Measurements from ENCODE around the gene GRK3.

DNA sequence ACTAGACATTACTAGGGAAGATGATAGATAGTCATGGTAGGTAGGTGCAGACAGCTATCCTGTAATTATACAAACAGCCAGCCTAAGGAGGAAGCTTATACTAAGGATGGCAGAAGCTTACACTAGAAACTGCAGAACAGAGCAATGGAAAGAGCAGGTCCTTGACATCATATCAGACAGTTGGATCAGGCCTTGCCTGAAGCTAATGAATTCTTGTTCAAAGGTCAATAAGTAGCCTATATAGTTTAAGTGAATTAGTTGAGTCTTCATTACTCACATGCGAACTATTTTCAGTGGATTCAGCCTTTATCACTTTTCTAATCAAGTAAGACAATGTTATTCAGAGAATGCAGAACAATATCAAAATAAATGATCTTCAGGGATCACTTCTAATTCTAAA, 22.3 kb upstream of the GRK3 start:
- TF ChIP-seq, protein P1, sequence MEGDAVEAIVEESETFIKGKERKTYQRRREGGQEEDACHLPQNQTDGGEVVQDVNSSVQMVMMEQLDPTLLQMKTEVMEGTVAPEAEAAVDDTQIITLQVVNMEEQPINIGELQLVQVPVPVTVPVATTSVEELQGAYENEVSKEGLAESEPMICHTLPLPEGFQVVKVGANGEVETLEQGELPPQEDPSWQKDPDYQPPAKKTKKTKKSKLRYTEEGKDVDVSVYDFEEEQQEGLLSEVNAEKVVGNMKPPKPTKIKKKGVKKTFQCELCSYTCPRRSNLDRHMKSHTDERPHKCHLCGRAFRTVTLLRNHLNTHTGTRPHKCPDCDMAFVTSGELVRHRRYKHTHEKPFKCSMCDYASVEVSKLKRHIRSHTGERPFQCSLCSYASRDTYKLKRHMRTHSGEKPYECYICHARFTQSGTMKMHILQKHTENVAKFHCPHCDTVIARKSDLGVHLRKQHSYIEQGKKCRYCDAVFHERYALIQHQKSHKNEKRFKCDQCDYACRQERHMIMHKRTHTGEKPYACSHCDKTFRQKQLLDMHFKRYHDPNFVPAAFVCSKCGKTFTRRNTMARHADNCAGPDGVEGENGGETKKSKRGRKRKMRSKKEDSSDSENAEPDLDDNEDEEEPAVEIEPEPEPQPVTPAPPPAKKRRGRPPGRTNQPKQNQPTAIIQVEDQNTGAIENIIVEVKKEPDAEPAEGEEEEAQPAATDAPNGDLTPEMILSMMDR (IDR thresholded peaks at IDR 0.05 in 4 of 5, conservative IDR thresholded peaks at IDR 0.05 in 1 of 5), result no peak
- TF ChIP-seq POLR2A (IDR thresholded peaks at IDR 0.05), result no peak

All from gastrocnemius medialis (tissue), 4 donors.